SK-N-SH treated with all-trans-retinoic acid at 6 μM for 48 hours (cell line): ENCODE measurements around the gene MRPS34.

ENCODE experiments used
- ARNTL ChIP-seq: fragments of 450-650 bp; formaldehyde crosslinking; IDR thresholded peaks from 2 replicates; pipeline ENCODE4 v1.5.0; 2020; ENCODE audit warnings: low read depth, mild to moderate bottlenecking, moderate library complexity, borderline replicate concordance
- RARB ChIP-seq: fragments of 250-450 bp; sonication (Bioruptor Pico); IDR thresholded peaks from 2 replicates; pipeline ENCODE4 v1.8.0; 2021; ENCODE audit warnings: mild to moderate bottlenecking, moderate library complexity
- TOX ChIP-seq: fragments of 250-450 bp; sonication (Bioruptor Pico); IDR thresholded peaks from 2 replicates; pipeline ENCODE4 v1.8.0; 2021; ENCODE audit warnings: mild to moderate bottlenecking, moderate library complexity, borderline replicate concordance
- ZC3H10 ChIP-seq: fragments of 250-450 bp; sonication (Bioruptor Pico); IDR thresholded peaks from 2 replicates; pipeline ENCODE4 v1.5.1; 2021; ENCODE audit warnings: mild to moderate bottlenecking, moderate library complexity
- ZFP3 ChIP-seq: fragments of 250-450 bp; sonication (Bioruptor Pico); IDR thresholded peaks from 2 replicates; pipeline ENCODE4 v1.5.0; 2020; ENCODE audit warnings: mild to moderate bottlenecking, moderate library complexity
- ZNF70 ChIP-seq: fragments of 450-650 bp; formaldehyde crosslinking; IDR thresholded peaks from 2 replicates; pipeline ENCODE4 v1.5.0; 2020; ENCODE audit warnings: mild to moderate bottlenecking, moderate library complexity
- TF ChIP-seq, protein P1 (sequence below): fragments of 250-450 bp; sonication (Bioruptor Pico); IDR thresholded peaks from 2 replicates; pipeline ENCODE4 v1.8.0; 2020; ENCODE audit warnings: mild to moderate bottlenecking, moderate library complexity, borderline replicate concordance
- TF ChIP-seq, protein P2 (sequence below): fragments of 250-450 bp; sonication (Bioruptor Pico); IDR thresholded peaks from 2 replicates; pipeline ENCODE4 v1.8.0; 2021; ENCODE audit warnings: low read depth, mild to moderate bottlenecking, moderate library complexity, borderline replicate concordance
- TF ChIP-seq, protein P3 (sequence below): fragments of 250-450 bp; sonication (Bioruptor Pico); IDR thresholded peaks from 2 replicates; pipeline ENCODE4 v1.5.1; 2020; ENCODE audit warnings: low read depth, mild to moderate bottlenecking, moderate library complexity

DNA sequence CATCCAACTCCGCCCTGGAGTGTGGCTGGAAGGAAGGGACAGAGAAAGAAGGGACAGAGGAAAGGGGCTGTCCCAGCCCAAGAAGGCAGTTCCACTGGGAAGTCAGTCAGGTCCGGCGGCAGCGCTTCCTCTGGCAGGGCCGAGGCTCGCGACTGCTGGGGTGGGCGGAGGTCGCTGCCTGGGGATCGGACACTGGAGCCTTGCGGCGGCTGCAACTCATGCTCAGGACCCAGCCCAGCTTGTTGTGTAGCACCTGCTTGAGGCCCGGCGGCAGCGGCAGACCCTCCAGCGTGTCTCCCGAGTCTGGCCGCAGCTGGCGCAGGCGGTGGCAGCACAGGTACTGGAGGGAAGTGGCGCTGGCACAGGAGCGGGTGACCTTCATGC, 4.0 kb upstream of the MRPS34 start:
- TF ChIP-seq ZNF70 (no peak), ZFP3 (CRISPR knock-in tag) (no peak), TOX (CRISPR knock-in tag) (no peak), RARB (CRISPR knock-in tag) (no peak), ZC3H10 (no peak), ARNTL (CRISPR knock-in tag) (no peak)
- TF ChIP-seq, protein P1, sequence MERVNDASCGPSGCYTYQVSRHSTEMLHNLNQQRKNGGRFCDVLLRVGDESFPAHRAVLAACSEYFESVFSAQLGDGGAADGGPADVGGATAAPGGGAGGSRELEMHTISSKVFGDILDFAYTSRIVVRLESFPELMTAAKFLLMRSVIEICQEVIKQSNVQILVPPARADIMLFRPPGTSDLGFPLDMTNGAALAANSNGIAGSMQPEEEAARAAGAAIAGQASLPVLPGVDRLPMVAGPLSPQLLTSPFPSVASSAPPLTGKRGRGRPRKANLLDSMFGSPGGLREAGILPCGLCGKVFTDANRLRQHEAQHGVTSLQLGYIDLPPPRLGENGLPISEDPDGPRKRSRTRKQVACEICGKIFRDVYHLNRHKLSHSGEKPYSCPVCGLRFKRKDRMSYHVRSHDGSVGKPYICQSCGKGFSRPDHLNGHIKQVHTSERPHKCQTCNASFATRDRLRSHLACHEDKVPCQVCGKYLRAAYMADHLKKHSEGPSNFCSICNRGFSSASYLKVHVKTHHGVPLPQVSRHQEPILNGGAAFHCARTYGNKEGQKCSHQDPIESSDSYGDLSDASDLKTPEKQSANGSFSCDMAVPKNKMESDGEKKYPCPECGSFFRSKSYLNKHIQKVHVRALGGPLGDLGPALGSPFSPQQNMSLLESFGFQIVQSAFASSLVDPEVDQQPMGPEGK (CRISPR knock-in tag) = no peak
- TF ChIP-seq, protein P2, sequence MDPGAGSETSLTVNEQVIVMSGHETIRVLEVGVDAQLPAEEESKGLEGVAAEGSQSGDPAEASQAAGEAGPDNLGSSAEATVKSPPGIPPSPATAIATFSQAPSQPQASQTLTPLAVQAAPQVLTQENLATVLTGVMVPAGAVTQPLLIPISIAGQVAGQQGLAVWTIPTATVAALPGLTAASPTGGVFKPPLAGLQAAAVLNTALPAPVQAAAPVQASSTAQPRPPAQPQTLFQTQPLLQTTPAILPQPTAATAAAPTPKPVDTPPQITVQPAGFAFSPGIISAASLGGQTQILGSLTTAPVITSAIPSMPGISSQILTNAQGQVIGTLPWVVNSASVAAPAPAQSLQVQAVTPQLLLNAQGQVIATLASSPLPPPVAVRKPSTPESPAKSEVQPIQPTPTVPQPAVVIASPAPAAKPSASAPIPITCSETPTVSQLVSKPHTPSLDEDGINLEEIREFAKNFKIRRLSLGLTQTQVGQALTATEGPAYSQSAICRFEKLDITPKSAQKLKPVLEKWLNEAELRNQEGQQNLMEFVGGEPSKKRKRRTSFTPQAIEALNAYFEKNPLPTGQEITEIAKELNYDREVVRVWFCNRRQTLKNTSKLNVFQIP (CRISPR knock-in tag) = no peak
- TF ChIP-seq, protein P3, sequence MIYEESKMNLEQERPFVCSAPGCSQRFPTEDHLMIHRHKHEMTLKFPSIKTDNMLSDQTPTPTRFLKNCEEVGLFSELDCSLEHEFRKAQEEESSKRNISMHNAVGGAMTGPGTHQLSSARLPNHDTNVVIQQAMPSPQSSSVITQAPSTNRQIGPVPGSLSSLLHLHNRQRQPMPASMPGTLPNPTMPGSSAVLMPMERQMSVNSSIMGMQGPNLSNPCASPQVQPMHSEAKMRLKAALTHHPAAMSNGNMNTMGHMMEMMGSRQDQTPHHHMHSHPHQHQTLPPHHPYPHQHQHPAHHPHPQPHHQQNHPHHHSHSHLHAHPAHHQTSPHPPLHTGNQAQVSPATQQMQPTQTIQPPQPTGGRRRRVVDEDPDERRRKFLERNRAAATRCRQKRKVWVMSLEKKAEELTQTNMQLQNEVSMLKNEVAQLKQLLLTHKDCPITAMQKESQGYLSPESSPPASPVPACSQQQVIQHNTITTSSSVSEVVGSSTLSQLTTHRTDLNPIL (CRISPR knock-in tag) = no peak
